ENCODE data around the gene PEX6. TPM values are rescaled to one million over a fixed set of nuclear protein-coding genes. Genes with fewer than 3 reads are reported as not detected.

The PEX6 gene
- total RNA-seq (2021) (25.9 and 31.3 TPM in 2 replicates), Bru-seq, nascent RNA (percentile 62 among the genes with signal in this experiment), BruChase-seq, experiment 1, labeled RNA remaining after a 2-hour chase (percentile 71 among the genes with signal in this experiment), BruChase-seq, experiment 2, labeled RNA remaining after a 6-hour chase (percentile 66 among the genes with signal in this experiment)
- long read RNA-seq, transcript PEX6-202 (17 exons, 3,478 nt) = major isoform, 28 of 43 reads
- long read RNA-seq, partial matches to known transcripts = 5 of 43 reads
- long read RNA-seq, other reads (novel, unspliced or antisense) = 10 of 43 reads

DNA sequence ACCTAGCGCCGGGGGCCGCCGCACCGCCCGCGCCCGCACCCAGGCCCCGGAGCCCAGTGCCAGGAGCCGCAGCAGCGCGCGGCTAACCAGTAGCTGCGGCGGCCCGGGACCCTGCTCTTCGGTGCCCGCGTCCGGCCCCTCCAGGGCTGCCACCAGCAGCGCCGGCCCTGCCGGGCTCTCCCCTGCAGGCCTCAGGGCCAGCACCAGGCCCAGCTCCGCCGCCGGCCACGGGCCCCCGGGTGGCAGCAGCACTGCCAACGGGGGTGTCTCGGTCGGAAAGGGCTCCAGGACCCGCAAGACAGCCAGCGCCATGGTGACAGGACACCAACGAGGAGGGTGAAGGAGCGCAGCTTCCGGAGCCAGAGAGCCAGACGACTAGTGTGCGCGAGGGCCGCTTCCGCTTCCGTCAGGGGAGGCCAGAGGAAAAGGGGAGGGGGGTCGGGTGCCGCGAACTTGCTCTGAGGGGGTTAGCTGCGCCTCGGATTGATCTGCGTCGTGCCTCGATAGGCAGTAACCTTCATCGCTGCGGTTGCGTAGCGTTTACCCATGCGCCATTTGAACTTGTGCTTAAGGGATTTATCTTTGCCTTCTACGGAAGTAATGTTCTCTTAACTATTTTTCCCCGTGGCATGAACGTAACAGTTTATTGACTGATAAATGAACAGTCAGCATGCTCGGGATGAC lies at the start of gene PEX6:
PEX6 (minus strand) TSS at position 343 of the 684 bp plus-strand sequence; CDS start at position 312, 31 bp downstream.
- peak within 1 kb of the TSS; percentile 95 for H3K4me2 ChIP-seq
- CTCF ChIA-PET = interaction anchor here (0.7 to 1.2 kb wide), 2 partner anchors 10 to 119 kb away, joined by 3 to 16 read pairs; no protein-coding TSS in a partner anchor

GRCh38 chr6:43026365-43026764 lies 47.4 kb upstream of the PEX6 start:
- Histone ChIP-seq H3K27me3 (ENCODE audit: insufficient read depth, low read depth) (no peaks in the 10 kb centered on the region), H3F3A (ENCODE audit: insufficient read depth, low read depth) (peaks cover 11% of the 10 kb centered on the region; the same call in 1 of the 2 replicates), H3K79me2 (ENCODE audit: low read depth) (peaks cover 36% of the 10 kb centered on the region), H3K36me3 (ENCODE audit: low read depth) (peaks cover 34% of the 10 kb centered on the region; the same call in 1 of the 2 replicates), H3K9me3 (ENCODE audit: insufficient read depth, low read depth) (no peaks in the 10 kb centered on the region), H3K4me2 (no peak overlapping the region), H3K4me1 (replicated peaks; ENCODE audit: insufficient read depth) (0 out of 2 replicates have a peak, but pooled peaks cover 5% of the 10 kb centered on the region), H2AFZ (no peak overlapping the region), H3K9me2 (ENCODE audit: insufficient read depth) (no peaks in the 10 kb centered on the region), H3K4me3 (no peak overlapping the region), H4K20me1 (ENCODE audit: insufficient read depth) (no peaks in the 10 kb centered on the region; the same call in 1 of the 2 replicates), H3K27ac (no peak overlapping the region)
- ChIA-PET CTCF (interaction anchor here (0.6 kb wide), 1 partner anchor 137 kb away, joined by 3 read pairs; no protein-coding TSS in a partner anchor), POLR2A (ENCODE audit: unreplicated experiment) (interaction anchor here (0.6 kb wide), 1 partner anchor 39 kb away, joined by 4 read pairs; no protein-coding TSS in a partner anchor)
- intact Hi-C loops (cut with micrococcal nuclease; ENCODE audit: unreplicated experiment) = no loop called here
- no peak for TF ChIP-seq CTCF (conservative IDR thresholded peaks at IDR 0.05)
- TF ChIP-seq EZH2 (IDR thresholded peaks at IDR 0.05; ENCODE audit: low read depth) = no peak
- no peak for DNase-seq
- no TSS peak for BruUV-seq (replicated peaks)

More for the DNA sequence above, at the start of gene PEX6:
- peaks cover 22% of the 10 kb centered on the region for H3K79me2 ChIP-seq (ENCODE audit: low read depth)
- peak within 1 kb of the TSS; percentile 87 for H3K4me3 ChIP-seq
- intact Hi-C loops (cut with micrococcal nuclease; ENCODE audit: unreplicated experiment) = no loop called here
- H3K9me3 ChIP-seq (ENCODE audit: insufficient read depth, low read depth) = no peaks in the 10 kb centered on the region
- H3K9me2 ChIP-seq (ENCODE audit: insufficient read depth) = no peaks in the 10 kb centered on the region
- no peak for TF ChIP-seq CTCF (conservative IDR thresholded peaks at IDR 0.05)
- no peak for TF ChIP-seq EZH2 (IDR thresholded peaks at IDR 0.05; ENCODE audit: low read depth)
- H3F3A ChIP-seq (ENCODE audit: insufficient read depth, low read depth) = peaks cover 33% of the 10 kb centered on the region
- no peaks in the 10 kb centered on the region for H3K27me3 ChIP-seq (ENCODE audit: insufficient read depth, low read depth)
- H4K20me1 ChIP-seq (ENCODE audit: insufficient read depth) = no peaks in the 10 kb centered on the region
- H3K27ac ChIP-seq = peak within 1 kb of the TSS; percentile 30
- POLR2A ChIA-PET (ENCODE audit: unreplicated experiment) = interaction anchor here (0.6 kb wide), 4 partner anchors 47 to 1138 kb away, joined by 3 to 15 read pairs (median 4); no protein-coding TSS in a partner anchor
- no TSS peak for BruUV-seq (replicated peaks)
- 0 out of 2 replicates have a peak, but pooled peaks cover 6% of the 10 kb centered on the region for H3K36me3 ChIP-seq (ENCODE audit: low read depth)
- DNase-seq = peak; percentile 72 to 81
- H2AFZ ChIP-seq = peak within 1 kb of the TSS; percentile 97
- H3K4me1 ChIP-seq (replicated peaks; ENCODE audit: insufficient read depth) = 0 out of 2 replicates have a peak, but pooled peaks cover 26% of the 10 kb centered on the region

GRCh38 chr6:43024436-43024835 lies 45.5 kb upstream of the PEX6 start:
- peaks cover 39% of the 10 kb centered on the region for H3K36me3 ChIP-seq (ENCODE audit: low read depth)
- no peaks in the 10 kb centered on the region for H3K27me3 ChIP-seq (ENCODE audit: insufficient read depth, low read depth)
- DNase-seq = no peak
- H3K4me2 ChIP-seq = no peak overlapping the region
- no peaks in the 10 kb centered on the region for H3K9me2 ChIP-seq (ENCODE audit: insufficient read depth)
- peaks cover 36% of the 10 kb centered on the region for H3K79me2 ChIP-seq (ENCODE audit: low read depth)
- no peak overlapping the region for H2AFZ ChIP-seq
- H3K4me1 ChIP-seq (replicated peaks; ENCODE audit: insufficient read depth) = 0 out of 2 replicates have a peak, but pooled peaks cover 10% of the 10 kb centered on the region
- ChIA-PET CTCF (interaction anchor here (0.6 kb wide), 1 partner anchor 431 kb away, joined by 3 read pairs; the partner anchor contains the start of gene DLK2), POLR2A (ENCODE audit: unreplicated experiment) (interaction anchor here (0.6 kb wide), 1 partner anchor 110 kb away, joined by 5 read pairs; no protein-coding TSS in a partner anchor)
- BruUV-seq (replicated peaks) = no TSS peak
- intact Hi-C loops (cut with micrococcal nuclease; ENCODE audit: unreplicated experiment) = no loop called here
- H3K4me3 ChIP-seq = no peak overlapping the region
- H3K9me3 ChIP-seq (ENCODE audit: insufficient read depth, low read depth) = no peaks in the 10 kb centered on the region
- no peak for TF ChIP-seq CTCF (conservative IDR thresholded peaks at IDR 0.05)
- H3K27ac ChIP-seq = no peak overlapping the region
- H4K20me1 ChIP-seq (ENCODE audit: insufficient read depth) = no peaks in the 10 kb centered on the region; the same call in 1 of the 2 replicates
- H3F3A ChIP-seq (ENCODE audit: insufficient read depth, low read depth) = peaks cover 28% of the 10 kb centered on the region; the same call in 1 of the 2 replicates

Measured in PC-9 (cell line).